Liver (tissue), 9 donors: ENCODE measurements around the gene SLC22A3. TPM values are rescaled to one million over a fixed set of nuclear protein-coding genes. Genes with fewer than 3 reads are reported as not detected.

ENCODE experiments used
- DNase-seq: peaks from one replicate; pipeline ENCODE4 v3.0.0-alpha.2; 2017; ENCODE audit warnings: low spot score
- H3K27ac ChIP-seq, 2 donors: one replicate each; pipeline ENCODE4 v1.7.0; 2013; ENCODE audit warnings: inconsistent platforms in 2 of 2, low read length in 2 of 2, control low read depth in 1 of 2, low read depth in 1 of 2, mild to moderate bottlenecking in 1 of 2
- H3K27me3 ChIP-seq, 4 donors: one replicate each; pipeline versions ENCODE4 v1.6.1 to v1.7.0; 2013; ENCODE audit warnings: low read length in 3 of 4, inconsistent platforms in 1 of 4, mild to moderate bottlenecking in 1 of 4, moderate library complexity in 1 of 4; ENCODE audit not compliant: control insufficient read depth in 4 of 4, insufficient read depth in 4 of 4
- H3K36me3 ChIP-seq, 4 donors: one replicate each; pipeline versions ENCODE4 v1.6.1 to v1.7.0; 2013; ENCODE audit warnings: low read length in 3 of 4, mild to moderate bottlenecking in 3 of 4, low read depth in 1 of 4, moderate library complexity in 1 of 4; ENCODE audit not compliant: control insufficient read depth in 4 of 4, insufficient read depth in 3 of 4
- H3K4me1 ChIP-seq, 4 donors: one replicate each; pipeline versions ENCODE4 v1.6.1 to v1.7.0; 2013; ENCODE audit warnings: low read length in 3 of 4, mild to moderate bottlenecking in 3 of 4, moderate library complexity in 1 of 4; ENCODE audit not compliant: control insufficient read depth in 4 of 4, insufficient read depth in 4 of 4
- H3K4me3 ChIP-seq, 3 donors: one replicate each; pipeline versions ENCODE4 v1.6.1 to v1.7.0; 2013; ENCODE audit warnings: low read length in 3 of 3, control low read depth in 1 of 3, low read depth in 1 of 3, mild to moderate bottlenecking in 1 of 3
- H3K9ac ChIP-seq, 2 donors: one replicate each; pipeline ENCODE4 v1.7.0; 2013; ENCODE audit warnings: low read length in 2 of 2, mild to moderate bottlenecking in 2 of 2, moderate library complexity in 2 of 2, control low read depth in 1 of 2, low read depth in 1 of 2
- H3K9me3 ChIP-seq, 4 donors: one replicate each; pipeline versions ENCODE4 v1.6.1 to v1.7.0; 2013; ENCODE audit warnings: low read length in 3 of 4; ENCODE audit not compliant: control insufficient read depth in 4 of 4
- ATF3 ChIP-seq: IDR thresholded peaks from 2 replicates; pipeline ENCODE4 v1.6.1; 2016; ENCODE audit warnings: antibody characterized with exemption
- CTCF ChIP-seq: fragments of 150-350 bp; IDR thresholded peaks from 2 replicates; pipeline ENCODE4 v1.5.1; 2017; ENCODE audit warnings: improper control_type of control experiment, low read depth, low read length; ENCODE audit not compliant: missing input control
- EGR1 ChIP-seq, 2 donors: IDR thresholded peaks; 2 replicates each; pipeline ENCODE4 v1.6.1; 2016 to 2018; ENCODE audit warnings: antibody characterized with exemption in 2 of 2, low read depth in 2 of 2
- FOXA2 ChIP-seq: IDR thresholded peaks from 2 replicates; pipeline ENCODE4 v1.6.1; 2016; ENCODE audit warnings: antibody characterized with exemption
- GABPA ChIP-seq, 2 donors: IDR thresholded peaks in 1 of 2; conservative IDR thresholded peaks in 1 of 2; 2 replicates each; pipeline ENCODE4 v1.6.1; 2016; ENCODE audit warnings: antibody characterized with exemption in 2 of 2, mild to moderate bottlenecking in 1 of 2, moderate library complexity in 1 of 2
- HNF4A ChIP-seq, 2 donors: conservative IDR thresholded peaks; 2 replicates each; pipeline ENCODE4 v1.6.1; 2016; ENCODE audit warnings: antibody characterized with exemption in 2 of 2, mild to moderate bottlenecking in 2 of 2
- HNF4G ChIP-seq: IDR thresholded peaks from 2 replicates; pipeline ENCODE4 v1.6.1; 2016; ENCODE audit warnings: antibody characterized with exemption
- JUND ChIP-seq, 2 donors: IDR thresholded peaks; 2 replicates each; pipeline ENCODE4 v1.6.1; 2016; ENCODE audit warnings: antibody characterized with exemption in 2 of 2
- MAX ChIP-seq: IDR thresholded peaks from 2 replicates; pipeline ENCODE4 v1.6.1; 2016; ENCODE audit warnings: antibody characterized with exemption
- NR2F2 ChIP-seq: IDR thresholded peaks from 2 replicates; pipeline ENCODE4 v1.6.1; 2016; ENCODE audit warnings: antibody characterized with exemption
- RAD21 ChIP-seq, 2 donors: IDR thresholded peaks; 2 replicates each; pipeline ENCODE4 v1.6.1; 2016; ENCODE audit warnings: antibody characterized with exemption in 2 of 2, mild to moderate bottlenecking in 2 of 2
- REST ChIP-seq: IDR thresholded peaks from 2 replicates; pipeline ENCODE4 v1.6.1; 2016; ENCODE audit warnings: antibody characterized with exemption, mild to moderate bottlenecking
- RXRA ChIP-seq, 2 donors: IDR thresholded peaks; 2 replicates each; pipeline ENCODE4 v1.6.1; 2017 to 2018; ENCODE audit warnings: antibody characterized with exemption in 2 of 2, mild to moderate bottlenecking in 1 of 2
- SP1 ChIP-seq: IDR thresholded peaks from 2 replicates; pipeline ENCODE4 v1.6.1; 2018; ENCODE audit warnings: antibody characterized with exemption, mild to moderate bottlenecking
- TAF1 ChIP-seq: conservative IDR thresholded peaks from 2 replicates; pipeline ENCODE4 v1.6.1; 2016; ENCODE audit warnings: antibody characterized with exemption, mild to moderate bottlenecking
- YY1 ChIP-seq: IDR thresholded peaks from 2 replicates; pipeline ENCODE4 v1.6.1; 2016; ENCODE audit warnings: antibody characterized with exemption, mild to moderate bottlenecking
- ZBTB33 ChIP-seq: IDR thresholded peaks from 2 replicates; pipeline ENCODE4 v1.6.1; 2016; ENCODE audit warnings: antibody characterized with exemption
- WGBS: extraction: QIAGEN DNeasy Blood & Tissue Kit; methylation state at CpG from one replicate; pipeline ENCODE4 v1.1.7; 2013; 5-methylcytosine and 5-hydroxymethylcytosine counted together
- polyA plus RNA-seq, 2 donors: library from polyadenylated mRNA; stranded (reverse) in 1 of 2; unstranded in 1 of 2; fragments of 200-250 nt in 1 of 2; fragments of >200 nt in 1 of 2; fragmentation: Nextera tagmentation in 1 of 2; extraction: Ambion mirVana in 1 of 2; gene quantifications; one replicate each; pipeline versions ENCODE4 v1.2.1 to v1.2.3, GENCODE V29; 2013 to 2015
- total RNA-seq, 2 donors: library from RNA; depleted of rRNA; stranded (reverse); fragments of >200 nt; gene quantifications; one replicate each; pipeline ENCODE4 v1.2.3, GENCODE V29; 2014
- donor health status: healthy.
- donor health status: healthy.
- donor health status: healthy.
- donor health status: healthy.
- donor health status: healthy.

The SLC22A3 gene
- total and polyA plus RNA-seq, 4 donors: 7.6 to 40.9 (median 19.4) TPM

GRCh38 chr6:160374836-160375560 lies 26.8 kb downstream of the SLC22A3 start:
- no peak overlapping the region for H3K27ac ChIP-seq
- 92% methylated on average over 3 of the region's 3 CpGs for WGBS

More at GRCh38 chr6:160374836-160375560, 26.8 kb downstream of the SLC22A3 start:
- no peaks in the 10 kb centered on the region for H3K36me3 ChIP-seq
- H3K4me3 ChIP-seq: no peak overlapping the region
- H3K9me3 ChIP-seq: peaks cover 0 to 2% (median 1%) of the 10 kb centered on the region in 4 donors
- H3K9ac ChIP-seq: no peak overlapping the region
- no peak for DNase-seq
- TF ChIP-seq YY1 (no peak), SP1 (no peak), HNF4A (conservative IDR thresholded peaks at IDR 0.05) (no peak), CTCF (no peak), FOXA2 (no peak), EGR1 (IDR thresholded peaks at IDR 0.05; ENCODE audit: low read depth in 2 of 2) (no peak), HNF4G (no peak), REST (no peak), RAD21 (IDR thresholded peaks at IDR 0.05) (no peak), GABPA (IDR thresholded peaks at IDR 0.05 in 1 of 2, conservative IDR thresholded peaks at IDR 0.05 in 1 of 2) (no peak), JUND (IDR thresholded peaks at IDR 0.05) (no peak), TAF1 (no peak), ATF3 (no peak), RXRA (IDR thresholded peaks at IDR 0.05) (no peak), ZBTB33 (no peak), MAX (no peak), NR2F2 (no peak)
- peaks cover 0 to 11% (median 4%) of the 10 kb centered on the region in 4 donors for H3K4me1 ChIP-seq
- H3K27me3 ChIP-seq: no peaks in the 10 kb centered on the region
